SK-N-DZ (cell line): ENCODE data around the gene AGPAT1.
"Not testable (repeated sequence)": the region's sequence is repeated elsewhere in the genome, so short reads cannot be mapped to it uniquely, and the experiment has no call there.

Experiments
- DNase-seq: peaks from one replicate; pipeline ENCODE4 v3.0.0-alpha.2; 2015; ENCODE audit warnings: low spot score

AGPAT1 gene

GRCh38 chr6:32198866-32199265, 23.0 kb upstream of the AGPAT1 start:
- no peak for DNase-seq

- DNase-seq, result no peak
These were observed 22.4 kb upstream of the AGPAT1 start for GRCh38 chr6:32198345-32198696.

GRCh38 chr6:32196682-32197616, 21.1 kb upstream of the AGPAT1 start:
- peak; percentile 45 for DNase-seq

- peak; percentile 88 for DNase-seq
These were observed 20.2 kb upstream of the AGPAT1 start for GRCh38 chr6:32195902-32196681.

- peak; percentile 99 for DNase-seq
These were observed 19.7 kb upstream of the AGPAT1 start for GRCh38 chr6:32195652-32195901.

GRCh38 chr6:32194825-32195651, 19.2 kb upstream of the AGPAT1 start:
- DNase-seq, result peak; percentile 72

- no peak for DNase-seq
These were observed 18.5 kb upstream of the AGPAT1 start for GRCh38 chr6:32194388-32194787.

GRCh38 chr6:32193096-32193495, 17.2 kb upstream of the AGPAT1 start:
- not testable (repeated sequence) for DNase-seq

- no peak for DNase-seq
These were observed 16.7 kb upstream of the AGPAT1 start, which contains the start of gene GPSM3 for GRCh38 chr6:32192608-32193039. Gene GPSM3, minus strand, starts transcription at chr6:32192643. Its CDS starts 130 bp downstream, at chr6:32192513.

GRCh38 chr6:32191696-32192607, 16.1 kb upstream of the AGPAT1 start:
- DNase-seq, result no peak

- DNase-seq, result no peak
These were observed 15.2 kb upstream of the AGPAT1 start for GRCh38 chr6:32190911-32191677.

- peak; percentile 96 for DNase-seq
These were observed 14.4 kb upstream of the AGPAT1 start, which contains the start of gene PBX2 for GRCh38 chr6:32190054-32190851. Gene PBX2, minus strand, starts transcription at chr6:32190202. Its CDS starts 287 bp downstream, at chr6:32189915.

- DNase-seq, result no peak
These were observed 13.8 kb upstream of the AGPAT1 start for GRCh38 chr6:32189742-32190053.

- DNase-seq, result no peak
These were observed 13.3 kb upstream of the AGPAT1 start for GRCh38 chr6:32189069-32189741.

- no peak for DNase-seq
These were observed 12.6 kb upstream of the AGPAT1 start for GRCh38 chr6:32188381-32189068.

GRCh38 chr6:32187725-32188380, 12.0 kb upstream of the AGPAT1 start:
- DNase-seq, result not testable (repeated sequence)

- no peak for DNase-seq
These were observed 11.3 kb upstream of the AGPAT1 start for GRCh38 chr6:32187009-32187709.
